NCI-H1105 treated with DMSO at 0.1 percent for 48 hours (cell line): ENCODE results near the gene CHD2.
A peak's percentile ranks its signal among the peaks of the same experiment; 100 is the strongest.

Experiments used
- DNase-seq: peaks from one replicate; lab custom pipeline; 2025; lab: John Stamatoyannopoulos, UW

Gene CHD2

DNA sequence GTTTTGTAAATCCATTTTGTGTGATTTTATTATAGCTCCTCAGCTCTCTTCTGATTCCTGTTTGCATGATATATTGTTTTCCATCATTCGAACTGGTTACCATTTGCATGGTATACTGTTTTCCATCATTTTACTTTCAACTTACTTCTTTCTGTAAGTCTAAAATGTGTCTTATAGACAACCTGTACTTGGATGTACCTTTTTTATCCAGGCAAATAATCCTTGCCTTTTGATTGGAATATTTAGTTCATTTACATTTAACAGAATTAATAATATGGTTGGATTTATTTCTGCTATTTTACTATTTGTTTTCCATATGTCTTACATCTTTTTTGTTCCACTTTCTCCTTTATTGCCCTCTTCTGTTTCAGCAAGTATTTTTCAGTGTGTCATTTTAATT, 62.8 kb downstream of the CHD2 start:
- DNase-seq, result no peak

DNA sequence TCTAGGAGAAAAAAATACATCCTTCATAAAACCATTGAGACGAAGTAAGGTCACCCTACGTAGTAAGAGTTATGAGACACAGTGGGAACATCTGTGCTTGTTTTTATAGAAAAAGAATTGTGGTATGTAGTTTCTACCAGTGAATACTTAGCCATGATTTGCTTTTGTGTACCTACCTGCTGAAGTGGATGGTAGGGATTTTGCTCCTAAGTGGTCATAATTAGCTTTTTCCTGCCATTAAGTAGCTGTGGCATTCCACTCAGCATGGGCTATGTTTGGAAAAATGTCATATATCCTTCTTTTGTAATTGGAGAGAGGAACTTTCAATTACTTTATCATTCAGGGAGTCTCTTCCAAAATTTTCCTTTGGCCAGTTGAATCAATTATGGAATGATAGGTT, 63.7 kb downstream of the CHD2 start:
- DNase-seq, result peak; percentile 10

DNA sequence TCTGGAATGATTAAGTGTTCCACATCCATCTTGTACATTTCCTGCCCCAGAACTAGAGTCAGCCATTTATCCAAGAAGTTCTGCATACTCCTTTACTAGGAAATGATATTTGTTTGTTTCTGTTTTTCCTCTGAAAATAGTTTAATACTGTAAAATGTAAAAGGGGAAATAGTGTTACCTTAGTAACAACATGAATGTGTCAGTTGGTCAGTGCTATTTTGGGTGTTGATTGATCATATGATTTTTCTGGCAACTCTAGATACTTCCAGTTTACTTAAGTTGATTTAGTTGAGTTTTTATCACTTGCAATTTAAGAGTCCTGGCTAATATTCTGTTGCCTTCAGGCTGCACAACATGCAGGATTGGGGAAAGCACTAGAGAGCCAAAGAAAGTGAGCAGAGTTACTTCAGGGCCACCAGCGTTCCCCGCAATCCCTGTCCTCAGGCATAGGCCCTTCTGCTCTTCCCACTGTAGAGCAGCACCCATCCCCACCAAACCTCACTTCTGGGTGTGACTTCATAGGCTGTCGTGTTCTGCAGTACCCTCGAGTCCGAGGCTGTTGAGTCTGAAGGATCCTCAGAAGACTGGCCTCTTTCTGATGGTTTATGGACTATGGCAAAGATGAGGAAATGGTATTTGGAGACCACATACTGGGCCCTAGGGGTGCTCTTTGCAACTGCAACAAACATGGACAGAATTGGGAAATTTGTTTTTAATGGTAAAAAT, 69.0 kb downstream of the CHD2 start:
- DNase-seq, result no peak

DNA sequence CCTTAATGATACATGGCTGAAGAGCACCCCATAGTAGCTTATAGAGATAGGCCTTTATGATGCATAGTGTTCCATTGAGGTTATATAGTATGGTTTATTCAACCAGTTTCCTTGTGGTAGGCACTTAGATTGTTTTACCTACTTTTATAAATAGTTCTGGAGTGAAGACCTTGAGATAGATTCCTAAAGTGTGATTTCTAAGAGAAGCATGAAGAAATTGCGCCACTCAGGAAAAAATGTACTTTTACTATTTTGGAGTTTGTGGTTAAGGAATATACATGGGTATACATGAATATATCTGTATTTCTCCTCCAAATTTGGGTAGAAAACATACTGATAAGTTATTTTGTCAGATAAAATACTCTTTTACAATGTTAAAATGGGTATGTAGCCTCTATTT, 70.5 kb downstream of the CHD2 start:
- no peak for DNase-seq

DNA sequence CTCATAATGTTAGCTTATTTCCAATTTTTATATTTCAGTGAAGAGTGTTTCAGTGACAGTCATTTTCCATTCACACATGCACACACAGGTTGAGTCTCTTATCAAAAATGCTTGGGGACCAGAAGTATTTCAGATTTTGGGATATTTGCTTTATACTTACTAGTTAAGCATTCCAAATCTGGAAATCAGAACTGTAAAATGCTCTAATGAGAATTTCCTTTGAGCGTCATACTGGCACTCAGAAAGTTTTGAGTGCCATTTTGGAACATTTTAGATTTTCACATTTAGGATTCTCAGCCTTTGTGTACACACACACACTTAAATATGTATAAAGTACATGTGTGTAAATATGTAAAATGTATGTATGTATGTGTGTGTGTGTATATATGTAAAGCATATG, 71.0 kb downstream of the CHD2 start:
- no peak for DNase-seq

DNA sequence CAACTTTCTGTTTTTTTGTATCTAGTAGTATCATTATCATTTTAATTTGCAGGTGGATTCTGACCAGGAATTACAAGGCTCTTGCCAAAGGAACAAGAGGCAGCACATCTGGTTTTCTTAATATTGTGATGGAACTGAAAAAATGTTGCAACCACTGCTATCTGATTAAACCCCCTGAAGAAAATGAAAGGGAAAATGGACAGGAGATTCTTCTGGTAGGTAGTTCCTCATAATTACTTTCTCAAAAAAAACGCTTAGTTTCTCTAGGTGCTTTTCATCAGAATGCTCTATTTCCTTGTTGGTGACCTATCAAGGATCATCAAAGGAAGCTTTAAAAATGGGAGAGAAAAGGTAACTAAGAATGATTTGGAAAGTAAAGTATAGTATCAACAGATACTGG, 71.6 kb downstream of the CHD2 start:
- no peak for DNase-seq

DNA sequence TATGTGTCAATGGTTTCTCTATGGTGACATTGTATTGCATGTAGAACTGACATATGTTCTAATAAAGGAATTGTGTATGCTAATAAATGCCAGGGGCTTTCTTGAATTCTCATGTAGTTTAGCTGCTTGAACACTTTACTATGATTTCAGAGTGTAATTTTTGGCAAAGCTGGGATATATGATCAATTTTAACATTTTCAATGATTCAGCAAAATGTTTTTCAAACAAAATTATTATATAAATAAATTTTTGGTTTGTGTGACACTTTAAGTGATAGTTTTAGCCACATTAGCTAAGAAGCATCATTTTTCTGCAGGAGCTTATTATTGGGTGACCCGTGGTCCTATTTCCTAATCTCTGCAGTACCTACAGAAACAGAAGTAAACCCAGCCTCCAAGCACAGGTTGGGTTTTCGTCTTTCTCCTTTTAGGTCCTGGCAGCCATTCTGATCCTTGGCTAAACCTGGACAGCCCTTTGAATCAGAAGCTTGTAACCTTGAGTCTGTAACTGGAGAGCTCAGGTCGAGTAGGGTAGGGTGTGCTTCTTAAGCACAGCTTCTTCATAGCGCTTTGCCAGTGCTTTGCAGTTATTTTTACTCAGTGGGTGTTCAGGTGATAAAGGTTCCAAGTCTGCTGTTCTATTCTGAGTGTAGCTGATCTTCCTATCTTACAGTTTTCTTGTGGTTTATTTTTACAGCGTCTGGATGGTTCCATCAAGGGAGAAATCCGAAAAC, 74.2 kb downstream of the CHD2 start:
- DNase-seq, result no peak

DNA sequence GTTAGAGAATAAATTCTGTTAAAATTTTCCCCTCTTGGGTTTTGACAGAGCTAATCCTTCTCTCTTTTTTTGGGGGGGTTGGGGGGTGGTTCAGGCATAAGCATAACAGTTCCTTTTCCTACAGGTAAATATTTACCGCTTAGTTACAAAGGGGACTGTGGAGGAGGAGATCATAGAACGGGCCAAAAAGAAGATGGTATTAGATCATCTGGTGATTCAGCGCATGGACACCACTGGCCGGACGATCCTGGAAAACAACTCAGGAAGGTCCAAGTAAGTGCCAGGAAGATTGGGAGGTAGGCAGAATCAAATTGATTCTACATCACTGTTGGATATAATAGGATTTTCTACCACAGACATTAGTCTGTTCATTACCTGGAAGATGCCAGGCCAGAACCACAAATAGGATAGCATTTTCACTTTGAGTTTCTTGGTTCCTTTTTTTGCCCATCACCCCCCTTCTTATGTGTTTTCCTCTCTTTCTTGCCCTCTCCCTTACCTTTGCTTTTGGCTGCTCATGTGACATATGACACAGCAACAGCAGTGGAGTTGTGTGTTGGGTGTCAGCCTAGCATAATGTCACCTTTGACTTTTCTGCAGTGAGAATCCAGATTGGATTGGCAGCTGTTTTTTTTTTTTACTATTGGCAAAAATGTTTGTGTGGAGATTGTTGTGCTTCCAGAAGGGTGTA, 79.0 kb downstream of the CHD2 start:
- DNase-seq, result no peak

DNA sequence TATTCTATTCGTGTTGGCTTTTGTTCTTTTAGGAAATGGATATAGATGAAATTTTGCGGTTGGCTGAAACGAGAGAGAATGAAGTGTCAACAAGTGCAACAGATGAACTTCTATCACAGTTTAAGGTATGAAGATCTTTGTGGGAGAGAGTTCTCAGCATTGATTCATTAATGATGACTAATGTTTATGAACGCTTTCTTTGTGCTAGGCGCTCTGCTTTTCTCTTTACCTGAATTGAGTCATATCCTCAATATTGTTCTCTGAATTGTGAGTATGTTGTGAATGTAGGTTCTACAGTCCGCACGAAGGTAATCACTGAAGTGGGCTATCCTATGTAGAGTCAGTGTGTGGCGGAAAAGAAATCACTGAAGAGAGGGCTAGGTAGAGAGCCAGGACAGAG, 81.2 kb downstream of the CHD2 start:
- no peak for DNase-seq

DNA sequence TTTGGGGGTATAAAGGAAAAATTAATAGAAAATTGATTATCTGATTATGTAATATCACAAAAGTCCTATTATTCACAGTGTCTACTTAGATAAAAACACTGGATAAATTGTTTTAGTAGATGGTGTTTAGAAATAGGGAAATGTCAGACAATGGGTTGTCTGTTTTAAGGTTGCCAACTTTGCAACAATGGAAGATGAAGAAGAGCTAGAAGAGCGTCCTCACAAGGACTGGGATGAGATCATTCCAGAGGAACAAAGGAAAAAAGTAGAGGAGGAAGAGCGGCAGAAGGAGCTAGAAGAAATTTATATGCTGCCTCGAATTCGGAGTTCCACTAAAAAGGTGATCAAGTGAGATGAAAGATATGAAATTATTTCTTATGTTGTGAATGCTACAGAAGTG, 84.0 kb downstream of the CHD2 start:
- DNase-seq, result no peak

DNA sequence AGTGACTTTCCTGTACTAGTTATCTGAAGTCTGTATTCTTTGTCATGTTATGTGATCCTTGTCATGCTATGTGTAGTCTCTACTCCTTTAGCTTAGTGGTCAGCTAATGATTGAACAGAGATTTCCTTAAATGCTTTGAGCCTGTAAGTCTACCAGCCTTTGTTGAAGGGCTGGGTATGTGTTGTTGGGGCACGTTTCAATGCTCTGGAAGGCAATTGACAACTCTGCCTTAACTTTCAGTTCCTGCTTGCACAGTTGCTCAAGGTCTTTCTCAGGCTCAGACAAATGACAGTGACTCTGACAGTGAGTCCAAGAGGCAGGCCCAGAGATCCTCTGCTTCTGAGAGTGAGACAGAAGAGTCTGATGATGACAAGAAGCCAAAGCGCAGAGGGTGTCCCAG, 89.3 kb downstream of the CHD2 start:
- no peak for DNase-seq

DNA sequence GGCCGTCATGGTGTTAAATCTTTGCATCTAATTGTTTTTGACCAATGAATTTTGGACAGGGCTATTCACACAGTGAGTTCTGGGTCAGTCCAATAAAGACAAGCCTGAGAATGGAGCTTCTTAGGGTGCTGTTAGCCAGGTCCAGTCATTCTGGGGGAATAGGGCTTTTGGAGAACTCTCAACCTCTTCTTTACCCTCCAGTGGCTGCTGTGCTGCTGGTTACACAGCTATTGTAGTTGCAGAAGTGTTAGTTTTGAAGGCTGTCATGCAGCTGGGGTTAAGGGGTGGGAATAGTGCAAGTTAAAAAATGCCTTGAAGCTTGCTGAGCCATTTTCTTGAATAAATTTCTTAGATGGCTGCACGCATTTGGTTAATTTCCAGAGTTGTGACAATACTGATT, 89.9 kb downstream of the CHD2 start:
- DNase-seq, result no peak

DNA sequence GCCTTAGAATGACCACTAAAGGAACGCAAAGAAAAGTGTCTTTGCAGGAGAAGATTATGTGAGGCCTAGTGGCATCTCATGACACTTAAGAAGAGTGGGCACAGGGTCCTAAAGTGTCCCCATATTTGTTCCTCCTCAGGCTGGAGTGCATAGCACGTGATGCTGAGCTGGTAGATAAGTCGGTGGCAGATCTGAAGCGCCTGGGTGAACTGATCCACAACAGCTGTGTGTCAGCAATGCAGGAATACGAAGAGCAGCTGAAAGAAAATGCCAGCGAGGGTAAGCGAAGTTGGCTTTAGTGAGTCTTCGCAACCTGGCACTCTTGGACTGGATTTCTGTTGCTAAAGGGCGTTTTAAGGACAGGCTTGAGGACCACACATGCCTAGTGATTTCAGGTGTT, 92.6 kb downstream of the CHD2 start:
- no peak for DNase-seq

DNA sequence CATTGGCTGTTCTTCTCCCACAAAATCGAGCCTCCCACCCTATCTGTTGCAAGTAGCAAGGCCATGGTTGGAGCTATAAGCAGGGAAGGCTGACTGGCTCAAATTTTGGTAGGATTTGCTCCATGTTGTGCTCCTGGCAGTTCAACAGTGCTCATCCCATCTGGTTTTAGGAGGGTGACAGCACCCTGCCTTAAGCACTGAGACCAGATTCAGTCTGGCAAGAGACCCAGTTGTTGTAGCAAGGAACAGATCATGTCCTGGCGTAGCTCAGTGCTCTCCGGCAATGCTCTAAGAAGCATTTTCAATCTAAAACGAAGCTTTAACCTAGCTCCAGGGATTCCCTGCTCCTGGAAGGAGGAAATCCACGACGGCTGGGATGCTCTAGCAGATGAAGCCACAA, 97.7 kb downstream of the CHD2 start:
- DNase-seq, result no peak

DNA sequence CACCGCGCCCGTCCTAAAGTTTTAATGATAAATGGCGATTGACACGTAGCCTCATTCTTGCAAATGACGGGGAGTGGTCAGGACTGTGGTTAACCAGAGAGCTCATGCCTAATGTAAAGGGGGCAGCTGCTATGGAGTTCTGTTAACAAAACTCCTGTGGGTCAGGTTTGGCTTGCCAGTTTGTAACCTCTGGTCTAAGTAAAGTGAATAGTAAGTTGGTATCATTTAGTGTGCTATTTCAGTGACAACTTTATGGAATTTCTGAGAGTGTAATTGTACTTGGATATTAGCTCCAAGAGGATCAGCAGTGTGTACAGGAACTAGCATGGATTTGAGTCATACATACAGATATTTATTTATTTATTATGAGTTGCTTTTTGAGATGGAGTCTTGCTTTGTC, 101.0 kb downstream of the CHD2 start:
- DNase-seq, result no peak

DNA sequence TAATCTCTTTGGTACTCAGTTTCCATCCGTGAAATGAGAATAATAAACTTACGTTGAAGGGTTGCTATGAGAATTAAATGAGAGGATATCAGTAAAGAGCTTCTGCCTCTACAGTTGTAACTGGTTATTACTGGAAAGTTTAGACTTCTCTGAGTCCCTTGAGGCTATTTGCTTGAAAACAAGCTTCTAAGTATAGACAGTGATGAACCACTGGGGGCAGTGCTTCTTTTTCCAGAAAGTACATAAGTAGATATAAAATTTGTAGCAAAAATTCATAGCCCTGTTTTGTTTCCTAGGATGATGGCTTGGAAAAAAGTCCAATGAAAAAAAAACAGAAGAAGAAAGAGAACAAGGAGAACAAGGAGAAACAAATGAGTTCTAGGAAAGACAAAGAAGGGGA, 101.8 kb downstream of the CHD2 start:
- DNase-seq, result no peak

DNA sequence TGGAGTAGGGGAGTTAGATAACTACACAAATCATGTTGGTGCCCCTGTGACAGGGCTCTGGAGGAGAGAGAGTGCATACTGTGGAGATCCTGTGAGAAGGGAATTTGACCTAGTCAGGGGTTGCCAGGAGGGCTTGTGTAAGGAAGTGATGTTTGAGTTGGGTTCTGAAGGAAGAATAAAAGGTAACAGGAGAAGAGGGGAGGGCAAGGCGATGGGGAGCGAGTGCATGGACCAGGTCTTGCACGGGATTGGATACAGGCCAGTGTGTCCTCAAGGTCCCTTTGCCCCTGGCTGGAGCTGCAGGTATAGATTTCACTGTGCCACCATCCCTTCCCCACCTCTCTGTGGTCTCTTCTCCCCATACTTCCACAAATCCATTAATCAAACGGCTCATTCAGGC, 105.0 kb downstream of the CHD2 start:
- no peak for DNase-seq

DNA sequence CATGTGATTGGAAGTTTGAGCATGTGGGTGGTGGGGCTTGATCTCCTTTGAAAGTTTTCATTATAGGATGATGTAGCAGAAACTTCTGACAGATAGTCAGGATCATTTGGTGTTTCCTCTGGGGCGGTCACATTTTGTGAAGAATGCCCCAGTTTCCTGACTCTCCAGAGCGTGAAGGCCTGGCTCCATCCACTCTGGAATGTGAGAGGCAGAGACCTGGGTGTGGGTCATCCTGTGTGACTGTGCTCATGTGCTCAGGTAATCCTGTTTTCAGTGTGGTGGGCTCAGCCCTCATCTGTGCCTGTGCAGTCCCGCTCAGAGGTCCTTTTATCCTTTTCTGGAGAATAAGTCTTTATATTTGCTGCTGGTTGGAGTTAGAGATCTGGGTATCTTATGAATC, 107.9 kb downstream of the CHD2 start:
- DNase-seq, result no peak

DNA sequence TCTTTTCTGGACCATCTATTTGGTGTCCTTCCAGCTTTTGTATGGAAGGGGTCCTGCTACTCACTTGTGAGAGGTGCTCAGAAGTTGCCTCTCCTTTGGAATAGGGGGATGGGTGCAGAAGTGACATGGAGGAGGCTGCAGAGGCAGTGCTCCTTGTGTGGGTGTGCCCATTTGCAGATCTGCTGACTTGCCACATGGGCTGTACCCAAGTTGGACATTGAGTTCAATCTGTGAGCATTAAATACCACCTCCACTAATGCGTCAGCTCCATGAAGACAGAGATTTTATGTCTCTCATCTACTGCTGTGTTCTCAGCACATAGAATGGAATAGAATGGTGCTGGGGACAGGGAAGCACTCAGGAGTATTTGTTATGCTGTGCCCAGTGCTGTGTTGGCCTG, 112.7 kb downstream of the CHD2 start:
- DNase-seq, result no peak

DNA sequence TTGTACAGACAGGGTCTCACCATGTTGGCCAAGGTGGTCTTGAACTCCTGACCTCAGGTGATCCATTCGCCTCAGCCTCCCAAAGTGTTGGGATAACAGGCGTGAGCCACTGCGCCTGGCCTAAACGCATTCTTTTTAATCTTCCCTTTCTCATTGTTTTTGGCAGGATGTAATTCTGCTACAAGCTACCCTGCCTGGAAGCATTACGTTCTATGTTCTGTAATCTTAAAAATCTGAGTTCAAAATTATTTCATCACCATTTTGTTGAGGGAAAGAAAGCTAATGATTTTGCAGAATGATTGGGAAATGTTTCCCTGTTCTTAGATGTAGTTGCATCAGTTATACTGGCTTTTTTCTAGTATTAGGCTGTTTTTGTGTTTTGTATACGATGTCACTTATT, 117.4 kb downstream of the CHD2 start:
- DNase-seq, result no peak

DNA sequence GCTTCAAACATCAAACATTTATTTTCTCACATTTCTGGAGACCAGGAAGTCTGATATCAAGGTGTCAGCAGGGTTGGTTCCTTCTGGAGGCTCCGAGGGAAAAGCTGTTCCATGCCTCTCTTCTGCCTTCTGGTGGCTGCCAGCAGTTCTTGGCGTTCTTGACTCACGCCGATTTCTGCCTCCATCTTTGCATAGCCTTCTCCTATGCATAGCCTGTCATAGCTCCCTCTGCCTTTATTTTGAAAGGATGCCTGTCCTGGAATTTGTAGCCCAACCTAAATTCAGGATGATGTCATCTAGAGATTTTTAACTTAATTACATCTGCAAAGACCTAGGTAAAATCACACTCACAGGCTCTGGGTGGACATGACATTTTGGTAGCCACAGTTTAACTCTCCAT, 118.5 kb downstream of the CHD2 start:
- DNase-seq, result no peak

DNA sequence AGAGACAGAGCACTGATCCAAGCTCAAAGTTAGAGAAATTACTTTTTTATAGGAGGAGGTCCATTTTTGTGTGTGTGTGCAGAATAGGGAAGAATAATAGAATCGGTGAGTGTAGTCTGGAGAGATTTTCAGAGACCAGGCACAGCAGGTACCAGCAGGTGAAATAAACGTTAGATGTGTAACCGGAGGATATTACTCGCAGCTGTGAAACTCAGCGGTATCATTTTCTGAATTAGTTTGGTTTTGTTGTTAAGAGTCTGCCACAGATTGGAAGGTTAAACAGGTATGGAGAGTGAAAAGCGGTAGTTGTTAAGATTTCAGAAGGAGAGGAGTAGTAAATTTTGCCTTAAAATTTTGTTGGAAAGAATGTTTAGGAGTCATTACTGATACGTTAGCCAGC, 119.0 kb downstream of the CHD2 start:
- DNase-seq, result no peak

DNA sequence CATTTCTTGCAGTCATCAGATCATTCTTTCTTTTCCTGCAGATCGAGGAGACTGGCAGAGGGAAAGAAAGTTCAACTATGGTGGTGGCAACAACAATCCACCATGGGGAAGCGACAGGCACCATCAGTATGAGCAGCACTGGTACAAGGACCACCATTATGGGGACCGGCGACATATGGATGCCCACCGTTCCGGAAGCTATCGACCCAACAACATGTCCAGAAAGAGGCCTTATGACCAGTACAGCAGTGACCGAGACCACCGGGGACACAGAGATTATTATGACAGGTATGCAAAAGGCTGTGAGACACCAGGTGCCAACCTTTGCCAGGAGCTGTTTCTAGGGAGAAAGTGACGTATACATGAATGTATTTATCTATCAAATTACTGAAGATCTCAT, 119.8 kb downstream of the CHD2 start:
- DNase-seq, result no peak
